Measurements from ENCODE around the gene RAMP2.
A peak's percentile ranks its signal among the peaks of the same experiment; 100 is the strongest.
"Not testable (repeated sequence)": the region's sequence is repeated elsewhere in the genome, so short reads cannot be mapped to it uniquely, and the experiment has no call there.

Gene RAMP2

DNA sequence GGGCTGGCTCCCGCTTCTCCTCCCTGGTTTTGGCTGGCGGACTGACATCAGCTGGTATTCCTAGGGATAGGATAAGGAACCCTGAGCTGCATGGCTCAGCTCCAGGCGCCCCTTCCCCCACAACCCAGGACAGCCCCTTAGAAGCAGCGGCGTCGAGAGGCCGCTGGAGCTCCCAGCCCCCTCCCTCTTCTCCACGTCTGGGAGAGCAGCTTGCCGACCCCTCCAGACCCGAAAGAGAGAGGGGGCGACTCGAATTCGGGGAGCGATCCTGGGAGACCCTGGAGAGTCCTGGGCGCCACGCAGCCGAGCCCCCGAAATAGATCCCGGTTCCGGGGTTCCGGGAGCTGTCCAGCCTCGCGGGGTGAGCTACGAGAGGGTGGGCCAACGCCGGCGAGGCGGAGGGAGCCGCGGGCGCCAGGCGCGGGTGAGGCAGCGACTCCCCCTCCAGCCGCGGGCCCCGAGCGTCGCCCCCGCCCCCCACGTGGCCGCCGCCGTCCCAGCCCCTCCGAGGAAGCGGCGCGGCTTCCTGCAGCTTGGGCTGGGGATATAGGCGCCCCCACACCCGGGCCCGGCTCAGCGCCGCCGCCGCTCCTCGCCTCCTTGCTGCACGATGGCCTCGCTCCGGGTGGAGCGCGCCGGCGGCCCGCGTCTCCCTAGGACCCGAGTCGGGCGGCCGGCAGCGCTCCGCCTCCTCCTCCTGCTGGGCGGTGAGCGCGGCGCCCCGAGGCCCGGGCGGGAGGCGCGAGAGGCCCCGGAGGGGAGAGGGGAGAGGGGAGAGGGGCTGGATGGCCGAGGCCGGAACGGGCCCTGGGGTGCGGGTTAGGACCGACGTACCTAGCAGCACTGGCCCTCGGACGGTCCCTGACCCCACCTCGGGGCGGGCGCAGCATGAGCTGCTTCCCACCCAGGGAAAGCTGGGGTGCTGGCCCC, at the start of gene RAMP2:
RAMP2 (plus strand) TSS at position 576 of the 930 bp plus-strand sequence; CDS start at position 611, 35 bp downstream.
- H3K4me3 ChIP-seq (ENCODE audit: low read depth, low read length): peak within 1 kb of the TSS; percentile 40
- peak; percentile 32 for DNase-seq (ENCODE audit: low read depth)
- TF ChIP-seq, protein P1, sequence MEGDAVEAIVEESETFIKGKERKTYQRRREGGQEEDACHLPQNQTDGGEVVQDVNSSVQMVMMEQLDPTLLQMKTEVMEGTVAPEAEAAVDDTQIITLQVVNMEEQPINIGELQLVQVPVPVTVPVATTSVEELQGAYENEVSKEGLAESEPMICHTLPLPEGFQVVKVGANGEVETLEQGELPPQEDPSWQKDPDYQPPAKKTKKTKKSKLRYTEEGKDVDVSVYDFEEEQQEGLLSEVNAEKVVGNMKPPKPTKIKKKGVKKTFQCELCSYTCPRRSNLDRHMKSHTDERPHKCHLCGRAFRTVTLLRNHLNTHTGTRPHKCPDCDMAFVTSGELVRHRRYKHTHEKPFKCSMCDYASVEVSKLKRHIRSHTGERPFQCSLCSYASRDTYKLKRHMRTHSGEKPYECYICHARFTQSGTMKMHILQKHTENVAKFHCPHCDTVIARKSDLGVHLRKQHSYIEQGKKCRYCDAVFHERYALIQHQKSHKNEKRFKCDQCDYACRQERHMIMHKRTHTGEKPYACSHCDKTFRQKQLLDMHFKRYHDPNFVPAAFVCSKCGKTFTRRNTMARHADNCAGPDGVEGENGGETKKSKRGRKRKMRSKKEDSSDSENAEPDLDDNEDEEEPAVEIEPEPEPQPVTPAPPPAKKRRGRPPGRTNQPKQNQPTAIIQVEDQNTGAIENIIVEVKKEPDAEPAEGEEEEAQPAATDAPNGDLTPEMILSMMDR (IDR thresholded peaks at IDR 0.05; ENCODE audit: insufficient read depth, low read depth, low read length, missing control alignments): no peak

- no peak overlapping the region for H3K4me3 ChIP-seq (ENCODE audit: low read depth, low read length)
- TF ChIP-seq, protein P1 (IDR thresholded peaks at IDR 0.05; ENCODE audit: insufficient read depth, low read depth, low read length, missing control alignments): peak; percentile 59
- DNase-seq (ENCODE audit: low read depth): peak; percentile 80
These were observed 39.9 kb upstream of the RAMP2 start for GRCh38 chr17:42720996-42721583.

GRCh38 chr17:42723636-42724035, 37.4 kb upstream of the RAMP2 start:
- no peak overlapping the region for H3K4me3 ChIP-seq (ENCODE audit: low read depth, low read length)
- no peak for DNase-seq (ENCODE audit: low read depth)
- TF ChIP-seq, protein P1 (IDR thresholded peaks at IDR 0.05; ENCODE audit: insufficient read depth, low read depth, low read length, missing control alignments): no peak

- TF ChIP-seq, protein P1 (IDR thresholded peaks at IDR 0.05; ENCODE audit: insufficient read depth, low read depth, low read length, missing control alignments): no peak
- no peak for DNase-seq (ENCODE audit: low read depth)
- H3K4me3 ChIP-seq (ENCODE audit: low read depth, low read length): no peak overlapping the region
These were observed 35.9 kb upstream of the RAMP2 start for GRCh38 chr17:42725143-42725542.

DNA sequence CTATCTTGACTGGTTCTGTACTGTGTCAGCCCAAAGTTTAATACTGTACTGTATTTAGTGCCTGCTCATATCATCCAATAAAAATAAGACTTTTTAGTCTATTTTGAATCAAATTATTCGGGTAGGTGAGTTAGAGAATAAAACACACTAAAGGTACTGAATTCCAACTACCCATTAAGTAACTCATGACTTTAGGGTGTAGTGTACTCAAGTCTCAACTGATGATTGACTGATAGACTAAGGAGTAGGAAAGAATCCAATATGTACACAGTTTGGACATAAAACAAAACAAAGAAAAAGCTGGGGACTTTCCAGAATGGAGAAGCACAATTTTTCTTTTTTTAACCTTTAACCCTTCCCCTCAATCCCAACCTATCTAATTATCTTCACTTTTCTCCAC, 20.3 kb upstream of the RAMP2 start:
- DNase-seq (ENCODE audit: low read depth): no peak
- no peak overlapping the region for H3K4me3 ChIP-seq (ENCODE audit: low read depth, low read length)
- TF ChIP-seq, protein P1 (IDR thresholded peaks at IDR 0.05; ENCODE audit: insufficient read depth, low read depth, low read length, missing control alignments): no peak

- not testable (repeated sequence) for DNase-seq (ENCODE audit: low read depth); H3K4me3 ChIP-seq (ENCODE audit: low read depth, low read length)
These were observed 18.1 kb upstream of the RAMP2 start for GRCh38 chr17:42742916-42743315.

- DNase-seq (ENCODE audit: low read depth): no peak
- TF ChIP-seq, protein P1 (IDR thresholded peaks at IDR 0.05; ENCODE audit: insufficient read depth, low read depth, low read length, missing control alignments): peak; percentile 2
- H3K4me3 ChIP-seq (ENCODE audit: low read depth, low read length): peak overlapping the region; percentile 77
These were observed 17.3 kb upstream of the RAMP2 start for GRCh38 chr17:42743595-42744282.
